Gastrocnemius medialis (tissue), 4 donors: ENCODE results near the gene SF1. TPM values are rescaled to one million over a fixed set of nuclear protein-coding genes. Genes with fewer than 3 reads are reported as not detected.

ENCODE experiments used
- ATAC-seq, 2 donors: fragments of 150-250 bp; one replicate each; pipeline ENCODE4 v1.9.1; 2016
- DNase-seq, 2 donors: peaks; one replicate each; pipeline ENCODE4 v3.0.0-alpha.2; 2019
- H3K27ac ChIP-seq, 4 donors: fragments of 200-600 bp; sonication (generic); 1 replicate in 1 of 4; 2 replicates in 3 of 4; pipeline ENCODE4 v1.5.1; 2016 to 2018; ENCODE audit warnings: mild to moderate bottlenecking in 2 of 4, moderate library complexity in 1 of 4
- H3K27me3 ChIP-seq, 3 donors: fragments of 200-600 bp; sonication (generic) in 2 of 3; 1 replicate in 1 of 3; 2 replicates in 2 of 3; pipeline versions ENCODE4 v1.5.1 to v1.6.0; 2016 to 2019; ENCODE audit warnings: mild to moderate bottlenecking in 1 of 3, moderate library complexity in 1 of 3
- H3K36me3 ChIP-seq, 2 donors: fragments of 200-600 bp; sonication (generic) in 1 of 2; one replicate each; pipeline ENCODE4 v1.5.1; 2017 to 2018
- H3K4me1 ChIP-seq, 2 donors: fragments of 200-600 bp; sonication (generic) in 1 of 2; one replicate each; pipeline ENCODE4 v1.5.1; 2016 to 2017; ENCODE audit warnings: mild to moderate bottlenecking in 2 of 2
- H3K4me3 ChIP-seq, 4 donors: fragments of 200-600 bp; sonication (generic) in 3 of 4; 1 replicate in 1 of 4; 2 replicates in 3 of 4; pipeline ENCODE4 v1.5.1; 2016 to 2019; ENCODE audit warnings: mild to moderate bottlenecking in 2 of 4
- H3K9me3 ChIP-seq, 3 donors: fragments of 200-600 bp; sonication (generic) in 2 of 3; 1 replicate in 1 of 3; 2 replicates in 2 of 3; pipeline ENCODE4 v1.5.1; 2016 to 2019
- POLR2A ChIP-seq, 2 donors: fragments of 450-650 bp; IDR thresholded peaks; one replicate each; pipeline ENCODE4 v1.6.1; 2017; ENCODE audit warnings: antibody characterized with exemption in 2 of 2, mild to moderate bottlenecking in 2 of 2, moderate library complexity in 2 of 2
- in situ Hi-C, 4 donors: fragments of 200-750 bp; cut with MboI; loops; one replicate each; pipeline versions ENCODE4 v1.15.0 to v1.8.0; 2017; ENCODE audit warnings: low sequenced_read_pairs in 4 of 4
- intact Hi-C: fragments of 100-400 bp; cut with DNase I; formaldehyde crosslinking; loops from one replicate; pipeline ENCODE4 v1.15.1; 2023; ENCODE audit warnings: low total_unique reads
- total RNA-seq, 4 donors: library from RNA; depleted of rRNA; stranded (reverse); fragments of >200 nt; gene quantifications; one replicate each; pipeline versions ENCODE4 v1.1.0 to v1.2.3, GENCODE V29; 2016
- TF ChIP-seq, protein P1 (sequence below), 5 experiments: fragments of 450-650 bp in 3 of 5; fragments of 200-600 bp in 2 of 5; sonication (generic) in 2 of 5; IDR thresholded peaks in 4 of 5; conservative IDR thresholded peaks in 1 of 5; 1 replicate in 4 of 5; 2 replicates in 1 of 5; pipeline ENCODE4 v1.5.1; 2016 to 2019; ENCODE audit warnings: antibody characterized with exemption in 5 of 5, mild to moderate bottlenecking in 3 of 5, moderate library complexity in 3 of 5

Gene SF1
- total RNA-seq, 4 donors from 2014 or later, result 171 to 249 (median 193) TPM

- H3K36me3 ChIP-seq, result peaks cover 8 to 77% of the 10 kb centered on the region in 2 donors
- peak overlapping the region; percentile 98 to 100 (median 98) for H3K27ac ChIP-seq
- TF ChIP-seq, protein P1, sequence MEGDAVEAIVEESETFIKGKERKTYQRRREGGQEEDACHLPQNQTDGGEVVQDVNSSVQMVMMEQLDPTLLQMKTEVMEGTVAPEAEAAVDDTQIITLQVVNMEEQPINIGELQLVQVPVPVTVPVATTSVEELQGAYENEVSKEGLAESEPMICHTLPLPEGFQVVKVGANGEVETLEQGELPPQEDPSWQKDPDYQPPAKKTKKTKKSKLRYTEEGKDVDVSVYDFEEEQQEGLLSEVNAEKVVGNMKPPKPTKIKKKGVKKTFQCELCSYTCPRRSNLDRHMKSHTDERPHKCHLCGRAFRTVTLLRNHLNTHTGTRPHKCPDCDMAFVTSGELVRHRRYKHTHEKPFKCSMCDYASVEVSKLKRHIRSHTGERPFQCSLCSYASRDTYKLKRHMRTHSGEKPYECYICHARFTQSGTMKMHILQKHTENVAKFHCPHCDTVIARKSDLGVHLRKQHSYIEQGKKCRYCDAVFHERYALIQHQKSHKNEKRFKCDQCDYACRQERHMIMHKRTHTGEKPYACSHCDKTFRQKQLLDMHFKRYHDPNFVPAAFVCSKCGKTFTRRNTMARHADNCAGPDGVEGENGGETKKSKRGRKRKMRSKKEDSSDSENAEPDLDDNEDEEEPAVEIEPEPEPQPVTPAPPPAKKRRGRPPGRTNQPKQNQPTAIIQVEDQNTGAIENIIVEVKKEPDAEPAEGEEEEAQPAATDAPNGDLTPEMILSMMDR (IDR thresholded peaks at IDR 0.05 in 4 of 5, conservative IDR thresholded peaks at IDR 0.05 in 1 of 5), result no peak
- TF ChIP-seq POLR2A (IDR thresholded peaks at IDR 0.05), result no peak
- ATAC-seq (no peak), DNase-seq (no peak)
- peaks cover 58 to 59% of the 10 kb centered on the region in 2 donors for H3K4me1 ChIP-seq
- H3K4me3 ChIP-seq, result no peak overlapping the region
- in situ Hi-C loops (no loop called here), intact Hi-C loops (no loop called here)
- H3K9me3 ChIP-seq, result no peaks in the 10 kb centered on the region
- H3K27me3 ChIP-seq, result no peaks in the 10 kb centered on the region
Measured at GRCh38 chr11:64774144-64774543, 4.2 kb downstream of the SF1 start.

DNA sequence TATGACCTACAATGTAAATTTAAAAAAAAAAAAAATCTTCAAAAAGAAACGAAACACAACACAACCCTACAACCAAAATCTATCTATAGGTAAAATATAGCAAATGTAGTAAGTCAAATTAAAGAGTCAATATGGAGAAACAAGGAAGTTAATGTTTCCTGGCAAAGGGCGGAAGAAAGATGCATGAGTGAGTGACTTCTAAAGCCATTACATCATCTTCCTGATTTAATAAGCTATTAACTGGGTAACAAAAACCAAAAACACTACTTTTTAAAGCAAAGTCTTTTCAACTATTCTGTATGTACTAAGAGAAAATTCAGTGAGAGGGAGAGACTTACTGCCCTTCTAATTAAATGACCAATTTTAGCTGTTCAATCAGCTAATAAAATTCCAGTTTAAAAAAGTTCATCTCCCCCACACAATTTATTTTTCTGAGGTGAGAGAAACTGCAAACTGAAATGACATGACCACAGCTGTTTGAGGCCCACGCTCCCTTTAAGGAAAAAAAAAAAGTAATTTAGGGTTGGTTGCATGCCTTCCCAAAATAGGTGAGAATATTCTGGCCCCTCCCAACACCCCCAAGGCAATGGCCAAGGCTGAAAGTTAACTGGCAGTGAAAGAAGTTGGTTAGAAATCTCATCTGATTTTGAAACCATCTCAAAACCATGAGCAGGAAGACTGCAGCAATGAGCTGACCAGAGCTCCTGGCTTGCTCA lies 5.9 kb downstream of the SF1 start:
- TF ChIP-seq, protein P1 (IDR thresholded peaks at IDR 0.05 in 4 of 5, conservative IDR thresholded peaks at IDR 0.05 in 1 of 5), result no peak
- no peak for TF ChIP-seq POLR2A (IDR thresholded peaks at IDR 0.05)
- no peaks in the 10 kb centered on the region for H3K27me3 ChIP-seq
- no peak overlapping the region for H3K4me3 ChIP-seq
- ATAC-seq (no peak), DNase-seq (no peak)
- intact Hi-C loops, result no loop called here
- H3K27ac ChIP-seq, result peak overlapping the region; percentile 2 to 100 (median 98)
- in situ Hi-C loops, result no loop called here
- peaks cover 12 to 94% of the 10 kb centered on the region in 2 donors for H3K36me3 ChIP-seq
- H3K9me3 ChIP-seq, result no peaks in the 10 kb centered on the region
- H3K4me1 ChIP-seq, result peaks cover 65 to 66% of the 10 kb centered on the region in 2 donors

GRCh38 chr11:64771861-64772260 lies 6.5 kb downstream of the SF1 start:
- peaks cover 17 to 100% of the 10 kb centered on the region in 2 donors for H3K36me3 ChIP-seq
- H3K4me1 ChIP-seq, result peaks cover 65 to 66% of the 10 kb centered on the region in 2 donors
- in situ Hi-C loops (no loop called here), intact Hi-C loops (no loop called here)
- no peak overlapping the region for H3K4me3 ChIP-seq
- TF ChIP-seq POLR2A (IDR thresholded peaks at IDR 0.05), result no peak
- TF ChIP-seq, protein P1 (IDR thresholded peaks at IDR 0.05 in 4 of 5, conservative IDR thresholded peaks at IDR 0.05 in 1 of 5), result no peak
- H3K9me3 ChIP-seq, result no peaks in the 10 kb centered on the region
- ATAC-seq (no peak), DNase-seq (no peak)
- peak overlapping the region in 3 of 4 donors; percentile 98 to 100 (median 99) for H3K27ac ChIP-seq
- H3K27me3 ChIP-seq, result no peaks in the 10 kb centered on the region

- H3K27me3 ChIP-seq, result no peaks in the 10 kb centered on the region
- no peaks in the 10 kb centered on the region for H3K9me3 ChIP-seq
- H3K4me3 ChIP-seq, result no peak overlapping the region
- intact Hi-C loops (no loop called here), in situ Hi-C loops (no loop called here)
- DNase-seq (peak in 1 of 2 donors; percentile 6), ATAC-seq (no peak)
- no peak for TF ChIP-seq POLR2A (IDR thresholded peaks at IDR 0.05)
- TF ChIP-seq, protein P1 (IDR thresholded peaks at IDR 0.05 in 4 of 5, conservative IDR thresholded peaks at IDR 0.05 in 1 of 5), result no peak
- H3K36me3 ChIP-seq, result peaks cover 17 to 100% of the 10 kb centered on the region in 2 donors
- peaks cover 54 to 55% of the 10 kb centered on the region in 2 donors for H3K4me1 ChIP-seq
- peak overlapping the region in 2 of 4 donors; percentile 5 to 99 for H3K27ac ChIP-seq
Measured at GRCh38 chr11:64770120-64770519, 8.2 kb downstream of the SF1 start.
